Osteocyte (in vitro differentiated cells): ENCODE measurements around the gene MTMR6. TPM values are rescaled to one million over a fixed set of nuclear protein-coding genes. Genes with fewer than 3 reads are reported as not detected.

Source experiments
- DNase-seq: peaks from one replicate; pipeline ENCODE4 v3.0.0; 2021; ENCODE audit warnings: mixed read lengths; ENCODE audit not compliant: unreplicated experiment; ENCODE audit errors: extremely low spot score
- H3K27ac Mint-ChIP-seq: one replicate; pipeline ENCODE4 v1.8.0; 2021; ENCODE audit warnings: mild to moderate bottlenecking, mixed read lengths; ENCODE audit not compliant: unreplicated experiment
- H3K27me3 Mint-ChIP-seq: one replicate; pipeline ENCODE4 v1.8.0; 2021; ENCODE audit warnings: mixed read lengths; ENCODE audit not compliant: unreplicated experiment
- H3K36me3 Mint-ChIP-seq: one replicate; pipeline ENCODE4 v1.8.0; 2021; ENCODE audit warnings: mixed read lengths; ENCODE audit not compliant: unreplicated experiment
- H3K4me1 Mint-ChIP-seq: one replicate; pipeline ENCODE4 v1.8.0; 2021; ENCODE audit warnings: mixed read lengths; ENCODE audit not compliant: unreplicated experiment
- H3K4me3 Mint-ChIP-seq: one replicate; pipeline ENCODE4 v1.8.0; 2021; ENCODE audit warnings: mild to moderate bottlenecking, moderate library complexity, mixed read lengths; ENCODE audit not compliant: unreplicated experiment
- H3K9me3 Mint-ChIP-seq: one replicate; pipeline ENCODE4 v1.8.0; 2021; ENCODE audit warnings: mixed read lengths; ENCODE audit not compliant: unreplicated experiment
- CTCF ChIP-seq: fragments of 200-600 bp; sonication (generic); IDR thresholded peaks from 2 replicates; pipeline ENCODE4 v1.5.0; 2021; ENCODE audit warnings: antibody characterized with exemption, mild to moderate bottlenecking, moderate library complexity
- total RNA-seq: library from RNA; stranded (reverse); gene quantifications from 2 replicates; pipeline ENCODE4 v1.2.1, GENCODE V29; 2021

MTMR6 gene
- total RNA-seq, 1 donor from 2014 or later, result 19.5 TPM

DNA sequence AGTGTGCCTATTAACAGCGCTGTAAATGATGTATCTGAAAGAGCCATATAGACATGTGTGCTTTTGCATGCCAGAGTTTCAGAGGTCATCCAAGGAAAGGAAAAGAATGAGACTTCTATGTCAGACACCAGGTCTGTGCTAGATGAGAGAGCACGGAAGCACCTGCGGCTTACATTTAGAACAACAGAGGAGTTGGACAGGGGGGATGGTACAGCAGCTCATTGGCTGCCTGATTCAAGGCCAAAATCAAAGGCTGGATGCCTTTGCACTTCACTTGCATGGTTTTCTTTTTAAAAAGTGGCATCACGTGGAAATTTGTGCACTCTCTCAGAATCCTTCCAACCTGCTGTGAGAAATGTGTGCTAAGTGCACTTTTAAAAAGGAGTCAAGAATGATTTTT is 82.4 kb downstream of the MTMR6 start:
- no peaks in the 10 kb centered on the region for H3K4me1 Mint-ChIP-seq
- peaks cover 17% of the 10 kb centered on the region for H3K27me3 Mint-ChIP-seq
- H3K36me3 Mint-ChIP-seq, result no peaks in the 10 kb centered on the region
- no peak for TF ChIP-seq CTCF
- no peak for DNase-seq
- H3K9me3 Mint-ChIP-seq, result no peaks in the 10 kb centered on the region
- no peak overlapping the region for H3K27ac Mint-ChIP-seq
- no peak overlapping the region for H3K4me3 Mint-ChIP-seq

- no peak for DNase-seq
- no peaks in the 10 kb centered on the region for H3K4me1 Mint-ChIP-seq
- H3K9me3 Mint-ChIP-seq, result no peaks in the 10 kb centered on the region
- TF ChIP-seq CTCF, result no peak
- peaks cover 17% of the 10 kb centered on the region for H3K27me3 Mint-ChIP-seq
- H3K36me3 Mint-ChIP-seq, result no peaks in the 10 kb centered on the region
- no peak overlapping the region for H3K27ac Mint-ChIP-seq
- H3K4me3 Mint-ChIP-seq, result no peak overlapping the region
These were observed 84.1 kb downstream of the MTMR6 start for GRCh38 chr13:25203127-25203740.

GRCh38 chr13:25200783-25201182 is 86.5 kb downstream of the MTMR6 start:
- H3K27ac Mint-ChIP-seq, result no peak overlapping the region
- H3K4me3 Mint-ChIP-seq, result no peak overlapping the region
- no peak for DNase-seq
- H3K27me3 Mint-ChIP-seq, result peaks cover 14% of the 10 kb centered on the region
- TF ChIP-seq CTCF, result no peak
- H3K4me1 Mint-ChIP-seq, result no peaks in the 10 kb centered on the region
- H3K36me3 Mint-ChIP-seq, result no peaks in the 10 kb centered on the region
- H3K9me3 Mint-ChIP-seq, result no peaks in the 10 kb centered on the region

- Mint-ChIP-seq H3K27me3 (peaks cover 10% of the 10 kb centered on the region), H3K4me3 (no peak overlapping the region), H3K36me3 (no peaks in the 10 kb centered on the region), H3K27ac (no peak overlapping the region), H3K4me1 (no peaks in the 10 kb centered on the region), H3K9me3 (no peaks in the 10 kb centered on the region)
- no peak for DNase-seq
- TF ChIP-seq CTCF, result no peak
These were observed 88.6 kb downstream of the MTMR6 start for GRCh38 chr13:25198647-25199046.

DNA sequence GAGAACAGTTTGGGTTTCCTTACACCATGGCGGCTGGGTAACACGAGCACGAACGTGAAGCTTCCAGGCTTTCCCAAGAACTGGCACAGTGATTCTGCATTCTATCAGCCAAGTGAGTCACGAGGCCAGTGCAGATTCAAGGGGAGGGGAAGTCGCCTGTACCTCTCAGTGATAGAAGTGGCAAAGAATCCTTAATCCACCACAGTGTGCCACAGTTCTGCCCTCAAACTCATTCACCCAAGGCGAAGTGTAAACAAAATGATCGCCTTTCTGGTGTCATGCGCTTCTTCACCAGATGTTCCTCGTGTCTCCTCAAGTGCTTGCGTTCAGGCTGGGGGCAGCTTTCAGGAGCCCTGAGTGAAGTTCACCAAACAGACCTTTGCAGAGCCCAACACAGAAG is 90.3 kb downstream of the MTMR6 start:
- no peak overlapping the region for H3K4me3 Mint-ChIP-seq
- DNase-seq, result no peak
- H3K9me3 Mint-ChIP-seq, result no peaks in the 10 kb centered on the region
- no peak overlapping the region for H3K27ac Mint-ChIP-seq
- peaks cover 16% of the 10 kb centered on the region for H3K27me3 Mint-ChIP-seq
- no peak for TF ChIP-seq CTCF
- H3K4me1 Mint-ChIP-seq, result no peaks in the 10 kb centered on the region
- H3K36me3 Mint-ChIP-seq, result no peaks in the 10 kb centered on the region

Other genes with a start within 250 kb of the MTMR6 start
- 0.10 and 0.16 TPM in 2 replicates for gene PABPC3, start 191.4 kb downstream of the MTMR6 start, total RNA-seq
- not detected in 2 replicates for gene AMER2, start 115.2 kb downstream of the MTMR6 start, total RNA-seq
- 34.4 and 35.1 TPM in 2 replicates for gene NUP58, start 14.1 kb upstream of the MTMR6 start, total RNA-seq
- gene ATP8A2, start 84.5 kb upstream of the MTMR6 start, total RNA-seq, result 1.0 and 1.1 TPM in 2 replicates